Endothelial cell (in vitro differentiated cells): Measurements from ENCODE around the gene OGFR. TPM values are rescaled to one million over a fixed set of nuclear protein-coding genes. Genes with fewer than 3 reads are reported as not detected.

ENCODE experiments used
- DNase-seq: peaks from one replicate; pipeline ENCODE4 v3.0.0; 2021; ENCODE audit warnings: low spot score
- H3K27ac Mint-ChIP-seq: one replicate; pipeline ENCODE4 v1.8.0; 2021; ENCODE audit warnings: mixed read lengths, inconsistent platforms; ENCODE audit not compliant: unreplicated experiment
- H3K27me3 Mint-ChIP-seq: one replicate; pipeline ENCODE4 v1.8.0; 2021; ENCODE audit warnings: mild to moderate bottlenecking, moderate library complexity, mixed read lengths, inconsistent platforms; ENCODE audit not compliant: unreplicated experiment
- H3K36me3 Mint-ChIP-seq: one replicate; pipeline ENCODE4 v1.8.0; 2021; ENCODE audit warnings: mild to moderate bottlenecking, low read depth, mixed read lengths, inconsistent platforms; ENCODE audit not compliant: unreplicated experiment
- H3K4me1 Mint-ChIP-seq: one replicate; pipeline ENCODE4 v1.8.0; 2021; ENCODE audit warnings: mild to moderate bottlenecking, mixed read lengths, inconsistent platforms; ENCODE audit not compliant: unreplicated experiment
- H3K4me3 Mint-ChIP-seq: one replicate; pipeline ENCODE4 v1.8.0; 2021; ENCODE audit warnings: mild to moderate bottlenecking, mixed read lengths, inconsistent platforms; ENCODE audit not compliant: unreplicated experiment
- H3K9me3 Mint-ChIP-seq: one replicate; pipeline ENCODE4 v1.8.0; 2021; ENCODE audit warnings: mixed read lengths, inconsistent platforms; ENCODE audit not compliant: unreplicated experiment
- CTCF ChIP-seq: fragments of 200-600 bp; sonication (generic); IDR thresholded peaks from one replicate; pipeline ENCODE4 v1.5.0; 2021; ENCODE audit warnings: antibody characterized with exemption; ENCODE audit not compliant: unreplicated experiment
- total RNA-seq: library from RNA; stranded (reverse); fragmentation: NEBNext Ultra II Directional; extraction: Animal tissue kit (Norgen Biotek cat#: 25700); gene quantifications from one replicate; pipeline ENCODE4 v1.2.1, GENCODE V29; 2021; ENCODE audit not compliant: unreplicated experiment

The OGFR gene
- total RNA-seq, 1 donor from 2014 or later, result 27.6 TPM

- Mint-ChIP-seq H3K27ac (no peak overlapping the region), H3K9me3 (peaks cover 3% of the 10 kb centered on the region), H3K4me1 (peaks cover 38% of the 10 kb centered on the region), H3K4me3 (no peak overlapping the region), H3K36me3 (peaks cover 20% of the 10 kb centered on the region), H3K27me3 (peaks cover 18% of the 10 kb centered on the region)
- DNase-seq, result peak; percentile 41
- no peak for TF ChIP-seq CTCF
Observed at GRCh38 chr20:62860924-62861691, 56.5 kb downstream of the OGFR start.

GRCh38 chr20:62861726-62862336 is 57.2 kb downstream of the OGFR start, which contains the start of gene TCFL5:
TSS of gene TCFL5 (minus strand) at chr20:62861822. CDS start at chr20:62861670, 152 bp downstream.
- TF ChIP-seq CTCF, result no peak
- Mint-ChIP-seq H3K4me1 (peaks cover 36% of the 10 kb centered on the region), H3K4me3 (peak within 1 kb of the TSS; percentile 94), H3K9me3 (peaks cover 3% of the 10 kb centered on the region), H3K27ac (peak within 1 kb of the TSS; percentile 82), H3K36me3 (peaks cover 20% of the 10 kb centered on the region), H3K27me3 (peaks cover 17% of the 10 kb centered on the region)
- peak; percentile 97 for DNase-seq

Other genes with a start within 250 kb of the OGFR start
- 1.4 TPM for gene SLCO4A1, start 162.3 kb upstream of the OGFR start, total RNA-seq
- not detected for gene NTSR1, start 96.0 kb upstream of the OGFR start, total RNA-seq
- 10.9 TPM for gene MRGBP, start 8.4 kb upstream of the OGFR start, total RNA-seq
- gene COL9A3, start 12.2 kb downstream of the OGFR start, total RNA-seq, result 1.8 TPM
- 30.9 TPM for gene TCFL5, start 57.0 kb downstream of the OGFR start, total RNA-seq
- gene DIDO1, start 121.7 kb downstream of the OGFR start, total RNA-seq, result 61.0 TPM
- gene GID8, start 133.3 kb downstream of the OGFR start, total RNA-seq, result 45.0 TPM
- gene SLC17A9, start 147.9 kb downstream of the OGFR start, total RNA-seq, result 7.0 TPM
- not detected for gene BHLHE23, start 202.1 kb downstream of the OGFR start, total RNA-seq